WTC11 (cell line): ENCODE data around the gene ARSB.

Source experiments
- ESRRA ChIP-seq: sonication (generic); formaldehyde crosslinking; IDR thresholded peaks from 2 replicates; pipeline ENCODE4 v1.8.1; 2022; ENCODE audit warnings: mild to moderate bottlenecking, missing genetic modification reagents, borderline replicate concordance
- FOXK1 ChIP-seq: sonication (generic); formaldehyde crosslinking; IDR thresholded peaks from 2 replicates; pipeline ENCODE4 v1.8.0; 2022; ENCODE audit warnings: mild to moderate bottlenecking, moderate library complexity, missing genetic modification reagents
- KAT7 ChIP-seq: sonication (generic); formaldehyde crosslinking; IDR thresholded peaks from 2 replicates; pipeline ENCODE4 v1.8.1; 2023; ENCODE audit warnings: missing genetic modification reagents, mild to moderate bottlenecking, borderline replicate concordance
- NFYB ChIP-seq: sonication (generic); formaldehyde crosslinking; conservative IDR thresholded peaks from 2 replicates; pipeline ENCODE4 v1.8.0; 2022; ENCODE audit warnings: low read depth, missing genetic modification reagents
- ZNF219 ChIP-seq: sonication (generic); formaldehyde crosslinking; IDR thresholded peaks from 2 replicates; pipeline ENCODE4 v1.8.0; 2023; ENCODE audit warnings: missing genetic modification reagents, mild to moderate bottlenecking, borderline replicate concordance
- TF ChIP-seq, protein P1 (sequence below): fragments of 200-600 bp; IDR thresholded peaks from 2 replicates; pipeline ENCODE4 v1.8.0; 2022; ENCODE audit warnings: antibody characterized with exemption
- TF ChIP-seq, protein P2 (sequence below): fragments of 250-450 bp; sonication (Bioruptor Pico); IDR thresholded peaks from 2 replicates; pipeline ENCODE4 v2.1.2; 2022; ENCODE audit warnings: mild to moderate bottlenecking, moderate library complexity
- TF ChIP-seq, protein P3 (sequence below): sonication (generic); formaldehyde crosslinking; IDR thresholded peaks from 2 replicates; pipeline ENCODE4 v1.8.1; 2023; ENCODE audit warnings: mild to moderate bottlenecking, moderate library complexity, missing genetic modification reagents
- TF ChIP-seq, protein P4 (sequence below): sonication (generic); formaldehyde crosslinking; IDR thresholded peaks from 2 replicates; pipeline ENCODE4 v1.8.1; 2023; ENCODE audit warnings: mild to moderate bottlenecking, missing genetic modification reagents
- TF ChIP-seq, protein P5 (sequence below): sonication (generic); formaldehyde crosslinking; IDR thresholded peaks from 2 replicates; pipeline ENCODE4 v1.8.0; 2022; ENCODE audit warnings: mild to moderate bottlenecking, missing genetic modification reagents
- TF ChIP-seq, protein P6 (sequence below): sonication (generic); formaldehyde crosslinking; IDR thresholded peaks from 2 replicates; pipeline ENCODE4 v1.8.1; 2023; ENCODE audit warnings: mild to moderate bottlenecking, missing genetic modification reagents

DNA sequence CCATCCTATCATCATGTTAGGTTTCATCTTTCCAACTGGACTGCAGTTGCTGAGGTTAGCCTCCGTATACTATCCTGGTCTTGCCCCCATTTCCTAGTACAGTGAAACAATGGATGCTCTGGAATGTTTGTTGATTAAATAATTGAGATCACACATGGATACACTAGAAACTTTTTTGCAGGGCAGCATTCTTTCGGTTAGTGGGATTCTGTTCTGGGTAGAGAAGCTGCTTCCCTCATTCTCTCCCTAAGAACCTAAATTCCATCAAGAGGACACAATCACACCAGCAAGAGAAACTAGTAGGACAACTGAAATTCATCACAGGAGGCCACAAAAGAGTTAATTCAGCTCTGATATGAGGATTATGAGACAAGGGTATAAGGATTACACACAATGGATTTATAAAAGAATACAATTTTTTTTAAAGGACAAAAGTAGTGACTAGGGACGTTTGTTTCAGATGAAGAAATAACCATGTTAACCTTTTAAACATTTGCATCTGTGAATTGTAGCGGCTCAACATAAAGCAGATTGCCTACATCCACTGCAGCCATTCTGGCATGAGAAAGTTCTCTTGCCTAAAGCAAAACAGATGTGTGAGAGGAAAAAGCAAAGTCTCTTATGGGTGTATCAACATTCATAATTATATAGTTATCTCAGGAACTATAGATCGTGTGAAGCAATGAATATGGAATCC, 173.8 kb downstream of the ARSB start:
- TF ChIP-seq, protein P1, sequence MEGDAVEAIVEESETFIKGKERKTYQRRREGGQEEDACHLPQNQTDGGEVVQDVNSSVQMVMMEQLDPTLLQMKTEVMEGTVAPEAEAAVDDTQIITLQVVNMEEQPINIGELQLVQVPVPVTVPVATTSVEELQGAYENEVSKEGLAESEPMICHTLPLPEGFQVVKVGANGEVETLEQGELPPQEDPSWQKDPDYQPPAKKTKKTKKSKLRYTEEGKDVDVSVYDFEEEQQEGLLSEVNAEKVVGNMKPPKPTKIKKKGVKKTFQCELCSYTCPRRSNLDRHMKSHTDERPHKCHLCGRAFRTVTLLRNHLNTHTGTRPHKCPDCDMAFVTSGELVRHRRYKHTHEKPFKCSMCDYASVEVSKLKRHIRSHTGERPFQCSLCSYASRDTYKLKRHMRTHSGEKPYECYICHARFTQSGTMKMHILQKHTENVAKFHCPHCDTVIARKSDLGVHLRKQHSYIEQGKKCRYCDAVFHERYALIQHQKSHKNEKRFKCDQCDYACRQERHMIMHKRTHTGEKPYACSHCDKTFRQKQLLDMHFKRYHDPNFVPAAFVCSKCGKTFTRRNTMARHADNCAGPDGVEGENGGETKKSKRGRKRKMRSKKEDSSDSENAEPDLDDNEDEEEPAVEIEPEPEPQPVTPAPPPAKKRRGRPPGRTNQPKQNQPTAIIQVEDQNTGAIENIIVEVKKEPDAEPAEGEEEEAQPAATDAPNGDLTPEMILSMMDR: no peak
- TF ChIP-seq FOXK1 (CRISPR knock-in tag) (no peak), ESRRA (CRISPR knock-in tag) (no peak), NFYB (CRISPR knock-in tag) (no peak), ZNF219 (CRISPR knock-in tag) (no peak), KAT7 (CRISPR knock-in tag) (no peak)
- TF ChIP-seq, protein P2, sequence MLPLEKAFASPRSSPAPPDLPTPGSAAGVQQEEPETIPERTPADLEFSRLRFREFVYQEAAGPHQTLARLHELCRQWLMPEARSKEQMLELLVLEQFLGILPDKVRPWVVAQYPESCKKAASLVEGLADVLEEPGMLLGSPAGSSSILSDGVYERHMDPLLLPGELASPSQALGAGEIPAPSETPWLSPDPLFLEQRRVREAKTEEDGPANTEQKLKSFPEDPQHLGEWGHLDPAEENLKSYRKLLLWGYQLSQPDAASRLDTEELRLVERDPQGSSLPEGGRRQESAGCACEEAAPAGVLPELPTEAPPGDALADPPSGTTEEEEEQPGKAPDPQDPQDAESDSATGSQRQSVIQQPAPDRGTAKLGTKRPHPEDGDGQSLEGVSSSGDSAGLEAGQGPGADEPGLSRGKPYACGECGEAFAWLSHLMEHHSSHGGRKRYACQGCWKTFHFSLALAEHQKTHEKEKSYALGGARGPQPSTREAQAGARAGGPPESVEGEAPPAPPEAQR: no peak
- TF ChIP-seq, protein P3, sequence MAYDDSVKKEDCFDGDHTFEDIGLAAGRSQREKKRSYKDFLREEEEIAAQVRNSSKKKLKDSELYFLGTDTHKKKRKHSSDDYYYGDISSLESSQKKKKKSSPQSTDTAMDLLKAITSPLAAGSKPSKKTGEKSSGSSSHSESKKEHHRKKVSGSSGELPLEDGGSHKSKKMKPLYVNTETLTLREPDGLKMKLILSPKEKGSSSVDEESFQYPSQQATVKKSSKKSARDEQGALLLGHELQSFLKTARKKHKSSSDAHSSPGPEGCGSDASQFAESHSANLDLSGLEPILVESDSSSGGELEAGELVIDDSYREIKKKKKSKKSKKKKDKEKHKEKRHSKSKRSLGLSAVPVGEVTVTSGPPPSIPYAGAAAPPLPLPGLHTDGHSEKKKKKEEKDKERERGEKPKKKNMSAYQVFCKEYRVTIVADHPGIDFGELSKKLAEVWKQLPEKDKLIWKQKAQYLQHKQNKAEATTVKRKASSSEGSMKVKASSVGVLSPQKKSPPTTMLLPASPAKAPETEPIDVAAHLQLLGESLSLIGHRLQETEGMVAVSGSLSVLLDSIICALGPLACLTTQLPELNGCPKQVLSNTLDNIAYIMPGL (CRISPR knock-in tag): no peak
- TF ChIP-seq, protein P4, sequence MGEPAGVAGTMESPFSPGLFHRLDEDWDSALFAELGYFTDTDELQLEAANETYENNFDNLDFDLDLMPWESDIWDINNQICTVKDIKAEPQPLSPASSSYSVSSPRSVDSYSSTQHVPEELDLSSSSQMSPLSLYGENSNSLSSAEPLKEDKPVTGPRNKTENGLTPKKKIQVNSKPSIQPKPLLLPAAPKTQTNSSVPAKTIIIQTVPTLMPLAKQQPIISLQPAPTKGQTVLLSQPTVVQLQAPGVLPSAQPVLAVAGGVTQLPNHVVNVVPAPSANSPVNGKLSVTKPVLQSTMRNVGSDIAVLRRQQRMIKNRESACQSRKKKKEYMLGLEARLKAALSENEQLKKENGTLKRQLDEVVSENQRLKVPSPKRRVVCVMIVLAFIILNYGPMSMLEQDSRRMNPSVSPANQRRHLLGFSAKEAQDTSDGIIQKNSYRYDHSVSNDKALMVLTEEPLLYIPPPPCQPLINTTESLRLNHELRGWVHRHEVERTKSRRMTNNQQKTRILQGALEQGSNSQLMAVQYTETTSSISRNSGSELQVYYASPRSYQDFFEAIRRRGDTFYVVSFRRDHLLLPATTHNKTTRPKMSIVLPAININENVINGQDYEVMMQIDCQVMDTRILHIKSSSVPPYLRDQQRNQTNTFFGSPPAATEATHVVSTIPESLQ (CRISPR knock-in tag): no peak
- TF ChIP-seq, protein P5, sequence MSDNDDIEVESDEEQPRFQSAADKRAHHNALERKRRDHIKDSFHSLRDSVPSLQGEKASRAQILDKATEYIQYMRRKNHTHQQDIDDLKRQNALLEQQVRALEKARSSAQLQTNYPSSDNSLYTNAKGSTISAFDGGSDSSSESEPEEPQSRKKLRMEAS (CRISPR knock-in tag): no peak
- TF ChIP-seq, protein P6, sequence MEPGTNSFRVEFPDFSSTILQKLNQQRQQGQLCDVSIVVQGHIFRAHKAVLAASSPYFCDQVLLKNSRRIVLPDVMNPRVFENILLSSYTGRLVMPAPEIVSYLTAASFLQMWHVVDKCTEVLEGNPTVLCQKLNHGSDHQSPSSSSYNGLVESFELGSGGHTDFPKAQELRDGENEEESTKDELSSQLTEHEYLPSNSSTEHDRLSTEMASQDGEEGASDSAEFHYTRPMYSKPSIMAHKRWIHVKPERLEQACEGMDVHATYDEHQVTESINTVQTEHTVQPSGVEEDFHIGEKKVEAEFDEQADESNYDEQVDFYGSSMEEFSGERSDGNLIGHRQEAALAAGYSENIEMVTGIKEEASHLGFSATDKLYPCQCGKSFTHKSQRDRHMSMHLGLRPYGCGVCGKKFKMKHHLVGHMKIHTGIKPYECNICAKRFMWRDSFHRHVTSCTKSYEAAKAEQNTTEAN (CRISPR knock-in tag): no peak
